ENCODE results near the gene TGM1. TPM values are rescaled to one million over a fixed set of nuclear protein-coding genes. Genes with fewer than 3 reads are reported as not detected.
"Not testable (repeated sequence)": the region's sequence is repeated elsewhere in the genome, so short reads cannot be mapped to it uniquely, and the experiment has no call there.

Gene TGM1
- total and polyA plus RNA-seq, 4 experiments from 2014 or later, result 0.11 to 16.1 (median 5.5) TPM

DNA sequence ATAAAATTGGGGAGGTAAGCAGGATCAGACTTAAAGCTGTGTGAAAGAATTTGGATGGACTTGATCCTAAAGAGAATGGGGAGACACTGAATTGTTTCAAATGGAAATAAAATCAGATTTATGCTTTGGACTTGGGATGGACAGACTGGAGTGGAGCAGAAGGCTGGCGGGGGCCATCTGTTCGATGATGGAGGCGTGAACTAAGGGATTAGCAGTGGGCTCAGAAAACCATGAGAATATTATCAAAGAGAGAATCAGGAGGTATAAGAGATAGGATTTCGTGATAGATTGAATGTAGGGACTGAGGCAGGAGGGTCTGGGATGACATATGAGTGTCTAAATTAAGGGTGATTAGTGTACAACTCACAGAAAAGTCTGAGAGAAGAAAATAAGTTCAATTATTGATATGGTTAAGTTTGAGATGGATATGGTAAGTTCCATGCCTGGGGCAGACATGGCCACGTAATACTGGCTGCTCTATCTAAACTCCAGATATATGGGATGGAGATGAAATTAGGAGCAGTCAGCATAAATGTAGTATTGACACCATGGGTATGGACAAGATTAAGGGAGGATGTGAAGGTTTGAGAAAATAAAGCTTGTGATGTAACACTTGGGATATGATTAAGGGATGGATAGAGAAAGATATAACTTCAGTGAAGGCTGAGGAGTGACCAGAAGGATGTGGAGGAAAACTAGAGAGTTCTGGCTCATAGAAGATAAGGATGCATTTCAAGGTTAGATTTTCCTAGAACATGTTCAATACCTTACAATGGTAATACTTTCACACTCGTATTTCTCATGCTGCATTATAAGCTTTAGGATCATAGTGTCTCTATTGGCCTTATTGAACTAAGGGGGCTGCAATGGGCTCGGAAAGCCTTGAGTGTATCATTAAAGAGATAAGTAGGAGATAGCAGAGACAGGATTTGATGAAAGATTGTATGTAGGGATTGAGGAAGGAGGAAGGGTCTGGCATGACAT lies 58.5 kb downstream of the TGM1 start:
- Histone ChIP-seq H3K27me3 (ENCODE audit: insufficient read depth, low read length) (no peaks in the 10 kb centered on the region), H3K27ac (ENCODE audit: low read depth, low read length) (no peak overlapping the region), H3K36me3 (ENCODE audit: insufficient read depth, low read length) (peaks cover 40% of the 10 kb centered on the region), H3K9me3 (ENCODE audit: control insufficient read depth in 1 of 2, low read length in 2 of 2) (no peaks in the 10 kb centered on the region), H3K4me3 (ENCODE audit: low read length in 2 of 2) (no peak overlapping the region), H3K4me1 (ENCODE audit: insufficient read depth, low read length) (no peaks in the 10 kb centered on the region)
- no peaks in the 10 kb centered on the region for H3K27me3 Mint-ChIP-seq
- H3K27ac Mint-ChIP-seq, result peak overlapping the region in 6 of 7 donors; percentile 2 to 47 (median 37)
- peaks cover 0 to 7% (median 0%) of the 10 kb centered on the region in 8 donors for H3K9me3 Mint-ChIP-seq
- intact Hi-C loops (cut with micrococcal nuclease), result no loop called here
- no peak overlapping the region for H3K4me3 Mint-ChIP-seq
- peaks cover 9 to 32% (median 25%) of the 10 kb centered on the region in 4 donors for H3K4me1 Mint-ChIP-seq
- CTCF ChIA-PET (ENCODE audit: partially characterized antibody), result interaction anchor here (1.3 to 1.5 kb wide), 2 partner anchors 8 to 11 kb away, joined by 3 to 8 read pairs; partner anchors contain the start of gene MDP1
- POLR2A ChIA-PET (ENCODE audit: partially characterized antibody), result interaction anchor here (0.9 to 5.2 kb wide), 3 partner anchors 9 to 16 kb away, joined by 3 to 32 read pairs (median 7); partner anchors contain the start of genes IPO4 and TM9SF1
- DNase-seq, result no peak
- peaks cover 48 to 65% of the 10 kb centered on the region in 2 donors for H3K36me3 Mint-ChIP-seq

DNA sequence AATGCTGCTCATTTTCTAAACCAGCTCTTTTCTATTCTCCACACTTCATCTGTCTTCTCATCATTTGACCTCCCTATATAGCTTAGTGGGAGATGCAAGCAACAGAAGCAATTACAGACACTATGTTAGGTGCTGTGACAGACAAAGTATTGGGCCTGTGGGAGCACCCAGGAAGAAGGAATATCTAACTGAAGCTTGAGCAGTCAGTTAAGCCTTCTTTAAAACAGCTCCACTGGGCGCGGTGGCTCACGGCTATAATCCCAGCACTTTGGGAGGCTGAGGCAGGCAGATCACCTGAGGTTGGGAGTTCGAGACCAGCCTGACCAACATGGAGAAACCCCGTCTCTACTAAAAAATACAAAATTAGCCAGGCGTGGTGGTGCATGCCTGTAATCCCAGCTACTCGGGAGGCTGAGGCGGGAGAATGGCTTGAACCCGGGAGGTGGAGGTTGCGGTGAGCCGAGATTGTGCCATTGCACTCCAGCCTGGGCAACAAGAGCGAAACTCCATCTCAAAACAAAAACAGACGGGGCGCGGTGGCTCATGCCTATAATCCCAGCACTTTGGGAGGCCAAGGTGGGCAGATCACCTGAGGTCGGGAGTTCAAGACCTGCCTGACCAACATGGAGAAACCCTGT lies 59.6 kb downstream of the TGM1 start:
- Mint-ChIP-seq H3K36me3 (peaks cover 53 to 66% of the 10 kb centered on the region in 2 donors), H3K4me1 (peaks cover 17 to 38% (median 34%) of the 10 kb centered on the region in 4 donors), H3K27ac (peak overlapping the region in 3 of 7 donors; percentile 31 to 76 (median 39))
- intact Hi-C loops (cut with micrococcal nuclease); H3K4me3 ChIP-seq (ENCODE audit: low read length in 2 of 2); H3K9me3 ChIP-seq (ENCODE audit: control insufficient read depth in 1 of 2, low read length in 2 of 2); H3K4me3 Mint-ChIP-seq; H3K4me1 ChIP-seq (ENCODE audit: insufficient read depth, low read length); DNase-seq; H3K27me3 Mint-ChIP-seq; H3K9me3 Mint-ChIP-seq; H3K27me3 ChIP-seq (ENCODE audit: insufficient read depth, low read length); H3K27ac ChIP-seq (ENCODE audit: low read depth, low read length): not testable (repeated sequence)
- peaks cover 29% of the 10 kb centered on the region for H3K36me3 ChIP-seq (ENCODE audit: insufficient read depth, low read length)
- ChIA-PET CTCF (ENCODE audit: partially characterized antibody) (interaction anchor here (0.7 to 1.5 kb wide), 3 partner anchors 9 to 40 kb away, joined by 3 to 8 read pairs (median 3); partner anchors contain the start of gene MDP1), POLR2A (ENCODE audit: partially characterized antibody) (interaction anchor here (0.8 to 5.2 kb wide), 5 partner anchors 8 to 35 kb away, joined by 3 to 32 read pairs (median 7); partner anchors contain the start of genes CHMP4A, IPO4, MDP1 and TM9SF1)

DNA sequence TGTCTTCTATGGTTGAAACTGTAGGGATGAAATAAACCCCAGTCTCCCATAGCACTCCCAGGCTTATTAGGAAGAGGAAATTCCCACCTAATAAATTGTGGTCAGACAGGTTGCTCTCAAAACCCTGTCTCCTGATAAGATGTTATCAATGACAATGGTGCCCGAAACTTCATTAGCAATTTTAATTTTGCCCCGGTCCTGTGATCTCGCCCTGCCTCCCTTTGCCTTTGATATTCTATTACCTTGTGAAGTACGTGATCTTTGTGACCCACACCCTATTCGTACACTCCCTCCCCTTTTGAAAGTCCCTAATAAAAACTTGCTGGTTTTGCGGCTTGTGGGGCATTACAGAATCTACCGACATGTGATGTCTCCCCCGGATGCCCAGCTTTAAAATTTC lies 60.4 kb downstream of the TGM1 start:
- H3K27ac ChIP-seq (ENCODE audit: low read depth, low read length); H3K9me3 Mint-ChIP-seq; CTCF ChIA-PET (ENCODE audit: partially characterized antibody); DNase-seq; H3K9me3 ChIP-seq (ENCODE audit: control insufficient read depth in 1 of 2, low read length in 2 of 2); H3K27me3 Mint-ChIP-seq; intact Hi-C loops (cut with micrococcal nuclease); H3K4me3 ChIP-seq (ENCODE audit: low read length in 2 of 2); H3K4me3 Mint-ChIP-seq; H3K27me3 ChIP-seq (ENCODE audit: insufficient read depth, low read length); H3K4me1 ChIP-seq (ENCODE audit: insufficient read depth, low read length): not testable (repeated sequence)
- H3K36me3 ChIP-seq (ENCODE audit: insufficient read depth, low read length), result peaks cover 21% of the 10 kb centered on the region
- Mint-ChIP-seq H3K36me3 (peaks cover 49 to 62% of the 10 kb centered on the region in 2 donors), H3K27ac (peak overlapping the region in 1 of 7 donors; percentile 76), H3K4me1 (peaks cover 18 to 39% (median 35%) of the 10 kb centered on the region in 4 donors)
- POLR2A ChIA-PET (ENCODE audit: partially characterized antibody), result interaction anchor here (1.6 kb wide), 2 partner anchors 11 to 14 kb away, joined by 7 to 8 read pairs; partner anchors contain the start of genes CHMP4A and IPO4

Other genes with a start within 250 kb of the TGM1 start
Only the 30 nearest of the 34 such genes appear.
- gene PCK2, start 168.9 kb downstream of the TGM1 start, total RNA-seq, result 10 to 100 TPM; 18.3 to 21.4 TPM
- gene PCK2, start 168.9 kb downstream of the TGM1 start, polyA plus RNA-seq, result 10 to 100 TPM; 11.0 to 15.5 TPM
- gene DCAF11, start 148.4 kb downstream of the TGM1 start, total RNA-seq, result 10 to 100 TPM; 71.5 to 75.8 TPM
- 10 to 100 TPM; 75.1 to 93.4 TPM for gene DCAF11, start 148.4 kb downstream of the TGM1 start, polyA plus RNA-seq
- 1 to 10 TPM; 2.9 to 4.5 TPM for gene NRL, start 148.2 kb downstream of the TGM1 start, total RNA-seq
- 1 to 10 TPM; 1.4 to 1.6 TPM for gene NRL, start 148.2 kb downstream of the TGM1 start, polyA plus RNA-seq
- 1 to 10 TPM; 3.2 to 4.2 TPM for gene FITM1, start 132.5 kb downstream of the TGM1 start, total RNA-seq
- under 1 TPM; 0.69 to 0.81 TPM for gene FITM1, start 132.5 kb downstream of the TGM1 start, polyA plus RNA-seq
- 100 to 1,000 TPM; 257 to 273 TPM for gene PSME1, start 127.0 kb downstream of the TGM1 start, total RNA-seq
- 1,000 to 10,000 TPM in 1 of 2 donors, 100 to 1,000 TPM in 1; 976 to 1,008 TPM for gene PSME1, start 127.0 kb downstream of the TGM1 start, polyA plus RNA-seq
- 10 to 100 TPM; 33.0 to 33.9 TPM for gene EMC9, start 121.6 kb downstream of the TGM1 start, total RNA-seq
- gene EMC9, start 121.6 kb downstream of the TGM1 start, polyA plus RNA-seq, result 10 to 100 TPM; 11.4 to 13.6 TPM
- gene PSME2, start 116.6 kb downstream of the TGM1 start, total RNA-seq, result 100 to 1,000 TPM; 143 to 150 TPM
- 100 to 1,000 TPM; 511 to 815 TPM for gene PSME2, start 116.6 kb downstream of the TGM1 start, polyA plus RNA-seq
- 100 to 1,000 TPM; 108 to 113 TPM for gene RNF31, start 115.7 kb downstream of the TGM1 start, total RNA-seq
- gene RNF31, start 115.7 kb downstream of the TGM1 start, polyA plus RNA-seq, result 10 to 100 TPM; 44.3 to 75.7 TPM
- gene IRF9, start 101.9 kb downstream of the TGM1 start, total RNA-seq, result 100 to 1,000 TPM; 154 to 157 TPM
- 100 to 1,000 TPM in 1 of 2 donors, 10 to 100 TPM in 1; 59.3 to 121 TPM for gene IRF9, start 101.9 kb downstream of the TGM1 start, polyA plus RNA-seq
- gene REC8, start 91.1 kb downstream of the TGM1 start, total RNA-seq, result 10 to 100 TPM; 27.7 to 30.5 TPM
- gene REC8, start 91.1 kb downstream of the TGM1 start, polyA plus RNA-seq, result 1 to 10 TPM; 2.8 to 9.8 TPM
- gene IPO4, start 74.4 kb downstream of the TGM1 start, total RNA-seq, result 10 to 100 TPM; 22.4 to 30.2 TPM
- 10 to 100 TPM; 19.8 to 20.2 TPM for gene IPO4, start 74.4 kb downstream of the TGM1 start, polyA plus RNA-seq
- 10 to 100 TPM; 24.1 to 26.3 TPM for gene TM9SF1, start 67.7 kb downstream of the TGM1 start, total RNA-seq
- gene TM9SF1, start 67.7 kb downstream of the TGM1 start, polyA plus RNA-seq, result 10 to 100 TPM; 38.4 to 40.6 TPM
- gene TSSK4, start 57.5 kb downstream of the TGM1 start, total RNA-seq, result 1 to 10 TPM; 1.2 to 1.9 TPM
- gene TSSK4, start 57.5 kb downstream of the TGM1 start, polyA plus RNA-seq, result 1 to 10 TPM in 1 of 2 donors, under 1 TPM in 1; 0.47 to 1.3 TPM
- 100 to 1,000 TPM in 1 of 2 experiments, 10 to 100 TPM in 1; 99.3 to 101 TPM for gene CHMP4A, start 49.7 kb downstream of the TGM1 start, total RNA-seq
- gene CHMP4A, start 49.7 kb downstream of the TGM1 start, polyA plus RNA-seq, result 100 to 1,000 TPM; 164 to 194 TPM
- gene MDP1, start 47.1 kb downstream of the TGM1 start, total RNA-seq, result 10 to 100 TPM; 12.5 to 15.3 TPM
- gene MDP1, start 47.1 kb downstream of the TGM1 start, polyA plus RNA-seq, result 10 to 100 TPM; 27.3 to 28.1 TPM
- 100 to 1,000 TPM; 116 to 127 TPM for gene NEDD8, start 30.8 kb downstream of the TGM1 start, total RNA-seq
- 100 to 1,000 TPM; 351 to 425 TPM for gene NEDD8, start 30.8 kb downstream of the TGM1 start, polyA plus RNA-seq
- 10 to 100 TPM; 91.0 to 95.8 TPM for gene GMPR2, start 30.2 kb downstream of the TGM1 start, total RNA-seq
- 100 to 1,000 TPM; 103 to 116 TPM for gene GMPR2, start 30.2 kb downstream of the TGM1 start, polyA plus RNA-seq
- 100 to 1,000 TPM; 131 to 132 TPM for gene TINF2, start 20.6 kb downstream of the TGM1 start, total RNA-seq
- gene TINF2, start 20.6 kb downstream of the TGM1 start, polyA plus RNA-seq, result 100 to 1,000 TPM; 151 to 169 TPM
- gene RABGGTA, start 8.4 kb upstream of the TGM1 start, total RNA-seq, result 10 to 100 TPM; 55.6 to 62.5 TPM
- 10 to 100 TPM; 22.9 to 32.5 TPM for gene RABGGTA, start 8.4 kb upstream of the TGM1 start, polyA plus RNA-seq
- gene DHRS1, start 36.6 kb upstream of the TGM1 start, total RNA-seq, result 10 to 100 TPM; 37.6 to 38.6 TPM
- 10 to 100 TPM; 31.4 to 32.9 TPM for gene DHRS1, start 36.6 kb upstream of the TGM1 start, polyA plus RNA-seq
- gene NOP9, start 36.7 kb upstream of the TGM1 start, total RNA-seq, result 10 to 100 TPM; 23.1 to 28.1 TPM
- gene NOP9, start 36.7 kb upstream of the TGM1 start, polyA plus RNA-seq, result 1 to 10 TPM in 1 of 2 donors, under 1 TPM in 1; 0.83 to 1.6 TPM
- gene CIDEB, start 44.8 kb upstream of the TGM1 start, total RNA-seq, result 10 to 100 TPM; 22.3 to 26.0 TPM
- 10 to 100 TPM; 17.2 to 24.3 TPM for gene CIDEB, start 44.8 kb upstream of the TGM1 start, polyA plus RNA-seq
- gene LTB4R2, start 47.0 kb upstream of the TGM1 start, total RNA-seq, result 10 to 100 TPM; 18.0 to 18.8 TPM
- 1 to 10 TPM; 2.3 to 3.2 TPM for gene LTB4R2, start 47.0 kb upstream of the TGM1 start, polyA plus RNA-seq
- gene LTB4R, start 48.3 kb upstream of the TGM1 start, total RNA-seq, result 10 to 100 TPM; 19.5 to 20.0 TPM
- gene LTB4R, start 48.3 kb upstream of the TGM1 start, polyA plus RNA-seq, result 10 to 100 TPM in 1 of 2 donors, 1 to 10 TPM in 1; 9.6 to 10.6 TPM
- 1 to 10 TPM; 7.1 to 8.1 TPM for gene ADCY4, start 71.9 kb upstream of the TGM1 start, total RNA-seq
- under 1 TPM; 0.48 to 0.62 TPM for gene ADCY4, start 71.9 kb upstream of the TGM1 start, polyA plus RNA-seq
- gene RIPK3, start 76.8 kb upstream of the TGM1 start, total RNA-seq, result 10 to 100 TPM; 63.0 to 63.5 TPM
- gene RIPK3, start 76.8 kb upstream of the TGM1 start, polyA plus RNA-seq, result 10 to 100 TPM in 1 of 2 donors, 1 to 10 TPM in 1; 6.2 to 16.7 TPM
- gene NFATC4, start 105.0 kb upstream of the TGM1 start, total RNA-seq, result not detected
- gene NFATC4, start 105.0 kb upstream of the TGM1 start, polyA plus RNA-seq, result not detected
- under 1 TPM in 1 of 2 experiments, not detected in 1; 0.32 TPM for gene NYNRIN, start 135.8 kb upstream of the TGM1 start, total RNA-seq
- under 1 TPM in 1 of 2 donors, not detected in 1; 0.02 TPM for gene NYNRIN, start 135.8 kb upstream of the TGM1 start, polyA plus RNA-seq
- 1 to 10 TPM; 3.8 to 6.1 TPM for gene CBLN3, start 166.5 kb upstream of the TGM1 start, total RNA-seq
- under 1 TPM in 1 of 2 donors, not detected in 1; 0.41 TPM for gene CBLN3, start 166.5 kb upstream of the TGM1 start, polyA plus RNA-seq
- gene KHNYN, start 166.8 kb upstream of the TGM1 start, total RNA-seq, result 100 to 1,000 TPM; 137 to 142 TPM
- gene KHNYN, start 166.8 kb upstream of the TGM1 start, polyA plus RNA-seq, result 10 to 100 TPM; 11.6 to 21.4 TPM

Data from CD4-positive, alpha-beta memory T cell (primary cell).